ENCODE measurements around the gene ZBTB20.

Gene ZBTB20

DNA sequence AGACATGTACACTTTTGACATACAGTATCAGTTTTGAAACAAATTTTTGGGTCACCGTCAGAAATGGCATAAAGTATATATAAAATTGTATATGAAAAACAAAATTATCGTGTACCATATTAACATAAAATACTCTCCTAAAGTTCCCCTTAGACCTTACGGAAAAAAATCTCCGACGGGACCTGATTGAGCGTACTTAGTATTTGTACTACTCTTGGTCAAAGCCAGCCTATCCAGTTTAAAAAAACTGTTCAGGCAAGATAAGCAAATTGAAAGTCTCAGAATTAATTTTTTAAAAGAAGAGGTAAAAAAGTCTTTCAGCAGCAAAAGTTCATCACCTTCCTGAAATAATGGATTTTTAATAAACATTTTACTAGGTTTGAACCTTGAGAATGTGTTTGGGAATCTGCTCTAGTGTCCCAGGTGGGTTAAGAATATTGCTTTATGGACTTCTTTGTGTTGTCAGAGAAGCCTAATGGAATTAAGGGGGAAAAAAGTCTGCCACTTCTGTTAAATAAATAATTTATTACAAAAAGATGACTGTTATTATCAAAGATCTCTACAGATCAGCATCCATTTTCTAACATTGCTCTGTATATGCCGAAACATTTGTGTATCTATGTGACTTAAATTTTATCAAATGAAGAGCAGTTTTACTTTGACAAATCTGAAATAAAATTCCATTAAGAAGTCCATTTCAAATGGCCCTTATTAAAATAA is 48.6 kb downstream of the ZBTB20 start:
- DNase-seq (ENCODE audit: low read depth, low spot score) = no peak
- no peak overlapping the region for H3K4me3 ChIP-seq (ENCODE audit: low read length)

DNA sequence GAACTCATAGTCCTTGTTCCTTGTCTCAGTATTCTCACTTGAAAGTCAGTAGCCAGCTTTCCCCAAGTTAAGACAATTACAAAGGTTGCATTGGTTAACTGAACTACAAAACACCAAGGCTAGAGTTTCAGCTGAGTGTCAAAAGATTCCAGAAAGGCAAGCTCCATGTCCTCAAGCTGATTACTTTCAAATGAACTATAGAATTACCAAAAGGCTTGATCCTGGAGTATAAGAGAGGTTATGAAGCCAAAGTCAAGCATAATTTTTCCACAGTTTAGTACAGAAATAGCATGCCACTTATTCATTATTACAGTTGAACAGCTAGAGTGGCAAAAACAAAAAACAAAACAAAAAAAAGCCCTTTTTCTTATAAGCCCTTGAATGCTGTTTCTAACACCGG is 51.9 kb downstream of the ZBTB20 start:
- no peak for DNase-seq (ENCODE audit: low read depth, low spot score)
- H3K4me3 ChIP-seq (ENCODE audit: low read length) = no peak overlapping the region

DNA sequence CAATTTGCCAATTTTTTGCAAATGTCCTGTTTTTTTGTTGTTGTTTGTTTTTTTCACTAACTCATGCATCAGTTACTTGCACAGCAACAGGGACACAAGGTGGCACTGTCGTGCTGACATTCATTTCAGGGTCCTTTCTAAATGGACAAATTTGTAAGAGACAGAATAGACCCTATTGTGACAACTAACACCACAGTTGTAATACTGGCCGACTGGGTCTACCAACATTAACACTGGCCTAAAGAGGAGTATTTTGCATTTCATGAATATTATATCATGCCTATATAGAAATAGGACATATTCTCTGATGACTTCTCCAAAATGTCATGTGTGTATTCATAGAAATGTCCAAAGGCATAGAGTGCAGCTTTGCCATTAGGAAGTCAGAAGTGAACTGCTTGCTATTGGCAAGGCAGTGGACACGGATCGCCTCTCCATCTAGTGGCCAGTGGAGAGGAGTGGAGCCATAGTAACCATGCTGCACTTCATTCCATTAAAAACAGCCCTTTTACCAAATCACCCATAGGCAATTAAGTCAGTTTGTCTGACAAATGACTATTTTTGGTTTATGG is 54.8 kb downstream of the ZBTB20 start:
- DNase-seq (ENCODE audit: low read depth, low spot score) = peak; percentile 32
- no peak overlapping the region for H3K4me3 ChIP-seq (ENCODE audit: low read length)

DNA sequence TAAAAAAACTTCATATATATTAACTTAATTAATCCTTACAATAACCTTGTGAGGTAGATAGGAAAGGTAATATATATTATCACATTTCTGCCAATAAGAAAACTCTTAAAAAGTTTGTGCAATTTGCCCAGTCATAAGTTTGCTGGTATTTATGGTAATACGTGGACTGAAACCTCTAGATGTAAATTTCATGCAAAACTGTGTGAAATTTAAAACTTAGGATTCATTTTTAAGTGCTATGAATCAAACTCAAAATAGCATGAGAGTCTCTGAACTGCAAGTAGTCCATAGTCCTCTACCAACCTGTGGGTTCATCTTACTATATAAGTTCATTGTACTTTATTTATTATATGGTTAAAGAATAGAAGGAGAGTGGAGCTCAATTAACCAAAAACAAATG is 56.4 kb downstream of the ZBTB20 start:
- no peak for DNase-seq (ENCODE audit: low read depth, low spot score)
- no peak overlapping the region for H3K4me3 ChIP-seq (ENCODE audit: low read length)

DNA sequence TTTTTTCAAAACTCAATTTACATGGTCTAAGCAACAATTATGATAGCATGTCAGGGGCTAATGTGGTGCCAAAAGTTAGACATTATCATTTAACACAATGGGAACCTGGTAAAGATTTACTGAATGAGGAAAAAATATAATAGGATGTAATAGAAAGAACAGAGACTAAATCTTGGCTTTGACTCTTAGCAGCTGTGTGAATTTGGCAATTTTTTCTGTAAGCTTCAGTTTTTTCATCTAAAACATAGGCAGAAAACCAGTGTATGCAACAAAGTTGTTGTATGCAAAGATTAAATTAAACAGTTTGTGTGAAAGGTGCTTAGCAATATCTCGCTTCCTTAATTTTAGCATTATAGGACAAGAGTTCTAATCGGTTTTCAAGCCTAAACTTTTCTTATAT is 57.6 kb downstream of the ZBTB20 start:
- DNase-seq (ENCODE audit: low read depth, low spot score) = no peak

DNA sequence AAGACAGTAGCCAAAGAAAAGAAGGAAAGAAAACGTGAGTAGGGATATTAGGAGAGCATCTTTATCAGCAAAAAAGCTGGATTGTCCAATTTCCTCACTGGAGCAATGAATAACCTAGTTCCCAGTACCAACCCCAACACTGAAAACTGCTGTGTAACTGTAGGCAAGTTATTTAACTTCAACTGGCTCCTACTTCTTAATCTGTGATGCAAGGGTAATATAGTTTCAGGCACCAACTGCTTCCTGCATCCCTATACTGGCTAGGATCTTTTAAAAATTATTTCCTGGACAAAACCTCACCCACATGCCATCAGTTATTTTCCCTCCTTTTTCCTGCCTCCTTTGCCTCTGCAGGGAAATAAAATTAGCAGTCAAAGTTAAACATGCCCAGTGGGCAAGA is 59.6 kb downstream of the ZBTB20 start:
- H3K4me3 ChIP-seq (ENCODE audit: low read length) = no peak overlapping the region
- no peak for DNase-seq (ENCODE audit: low read depth, low spot score)

More for the DNA sequence above, 57.6 kb downstream of the ZBTB20 start:
- no peak overlapping the region for H3K4me3 ChIP-seq (ENCODE audit: low read length)

DNA sequence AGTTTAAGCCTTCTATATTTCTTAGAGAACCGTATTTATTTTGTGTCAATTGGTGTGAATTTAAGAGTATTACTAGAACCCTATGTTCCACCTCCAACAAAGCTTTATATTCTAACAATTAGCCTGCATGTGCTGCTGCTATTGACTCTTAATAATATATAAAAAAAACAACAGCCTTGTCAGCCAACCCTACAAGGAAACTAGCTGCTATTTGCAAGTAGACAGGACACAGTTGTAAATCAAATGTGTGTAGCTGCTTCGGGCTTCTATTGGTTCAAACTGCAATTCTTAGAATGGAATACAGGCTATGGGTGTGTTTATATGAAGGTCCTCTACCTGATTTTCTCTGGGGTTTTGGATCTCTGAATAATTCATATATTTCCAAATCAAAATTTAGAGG is 60.7 kb downstream of the ZBTB20 start:
- H3K4me3 ChIP-seq (ENCODE audit: low read length) = no peak overlapping the region
- no peak for DNase-seq (ENCODE audit: low read depth, low spot score)

DNA sequence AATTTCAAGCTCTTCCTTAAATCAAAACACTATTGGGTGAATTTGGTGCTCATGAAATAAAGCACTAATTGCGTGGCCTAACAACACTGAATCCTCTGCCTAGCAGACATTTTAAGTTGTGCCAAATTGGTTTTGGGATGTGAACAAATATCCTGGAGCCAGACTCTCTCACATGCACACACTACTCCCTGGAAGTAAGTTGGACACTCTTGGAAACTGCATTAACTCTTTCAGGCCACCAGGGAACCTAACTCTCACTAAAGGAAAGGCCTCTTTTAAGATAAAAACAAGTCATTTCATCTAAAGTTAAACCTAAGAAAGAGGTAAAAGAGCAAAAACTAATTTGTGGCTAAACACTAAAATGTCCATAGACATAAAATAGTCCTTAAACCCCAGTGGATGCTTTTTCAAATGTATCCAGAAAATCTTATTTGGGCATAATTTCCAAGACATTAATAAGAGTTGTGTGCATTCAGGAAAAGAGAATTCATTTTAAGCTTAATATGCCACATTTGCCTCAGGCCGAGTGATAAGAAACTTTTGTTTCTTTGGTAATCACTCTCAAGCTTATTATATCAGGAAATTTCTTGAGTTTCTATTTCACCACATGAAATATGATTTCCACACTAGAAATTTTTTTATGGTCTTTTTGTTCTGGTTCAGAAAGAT is 61.8 kb downstream of the ZBTB20 start:
- H3K4me3 ChIP-seq (ENCODE audit: low read length) = no peak overlapping the region
- no peak for DNase-seq (ENCODE audit: low read depth, low spot score)

DNA sequence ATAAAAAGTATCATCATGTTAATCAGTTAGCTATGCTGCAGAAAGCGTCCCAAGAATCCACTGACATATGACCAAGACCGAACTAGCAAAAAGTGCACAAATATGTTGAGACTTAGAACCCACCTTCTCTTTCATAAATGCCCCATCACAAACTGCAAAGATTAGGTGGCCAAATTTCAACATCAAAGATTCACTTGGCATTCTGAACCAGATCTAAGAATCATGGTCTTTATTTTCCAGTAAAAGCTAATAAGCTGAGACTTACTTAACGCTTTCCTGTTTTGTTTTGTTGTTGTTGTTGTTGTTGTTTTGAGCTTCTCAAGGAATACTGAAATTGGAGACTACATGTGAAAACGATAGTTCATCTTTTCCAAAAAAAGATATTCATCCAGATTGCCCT is 62.4 kb downstream of the ZBTB20 start:
- no peak for DNase-seq (ENCODE audit: low read depth, low spot score)
- no peak overlapping the region for H3K4me3 ChIP-seq (ENCODE audit: low read length)

DNA sequence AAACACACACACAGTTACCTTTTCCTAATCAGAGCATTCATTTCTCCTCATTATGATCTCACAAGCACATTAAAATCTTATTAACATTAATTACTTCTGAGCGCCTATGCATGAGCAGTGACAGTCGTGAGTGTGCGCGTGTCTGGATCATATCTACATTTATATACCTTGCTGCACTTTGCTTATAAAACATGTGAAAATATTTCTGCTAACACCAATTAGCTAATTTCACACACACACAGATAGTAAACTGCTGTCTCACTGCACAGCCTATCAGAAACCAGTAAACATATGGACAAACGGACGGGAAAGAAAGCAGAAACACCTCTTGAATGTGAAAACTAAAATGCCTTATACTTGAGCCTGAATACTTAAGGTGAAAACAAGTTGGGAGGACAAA is 64.8 kb downstream of the ZBTB20 start:
- no peak overlapping the region for H3K4me3 ChIP-seq (ENCODE audit: low read length)
- DNase-seq (ENCODE audit: low read depth, low spot score) = no peak

DNA sequence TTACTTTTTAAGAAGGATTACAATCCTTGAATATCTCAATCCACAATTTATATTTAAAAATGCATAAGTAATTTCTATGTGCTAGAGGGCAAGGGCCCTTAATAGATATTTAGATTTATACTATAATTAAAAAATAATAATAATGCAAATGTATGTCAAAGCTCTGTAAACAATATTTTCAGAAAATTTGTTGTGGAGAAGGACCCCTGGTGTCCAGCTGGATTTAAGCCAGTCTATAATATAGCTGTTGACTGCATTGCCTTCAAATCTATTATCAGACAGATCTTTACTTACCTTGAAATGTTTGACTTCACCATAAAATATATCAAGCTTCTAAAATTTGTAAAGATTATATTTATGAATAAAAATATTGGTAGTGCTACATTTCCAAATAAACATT is 65.6 kb downstream of the ZBTB20 start:
- no peak for DNase-seq (ENCODE audit: low read depth, low spot score)

DNA sequence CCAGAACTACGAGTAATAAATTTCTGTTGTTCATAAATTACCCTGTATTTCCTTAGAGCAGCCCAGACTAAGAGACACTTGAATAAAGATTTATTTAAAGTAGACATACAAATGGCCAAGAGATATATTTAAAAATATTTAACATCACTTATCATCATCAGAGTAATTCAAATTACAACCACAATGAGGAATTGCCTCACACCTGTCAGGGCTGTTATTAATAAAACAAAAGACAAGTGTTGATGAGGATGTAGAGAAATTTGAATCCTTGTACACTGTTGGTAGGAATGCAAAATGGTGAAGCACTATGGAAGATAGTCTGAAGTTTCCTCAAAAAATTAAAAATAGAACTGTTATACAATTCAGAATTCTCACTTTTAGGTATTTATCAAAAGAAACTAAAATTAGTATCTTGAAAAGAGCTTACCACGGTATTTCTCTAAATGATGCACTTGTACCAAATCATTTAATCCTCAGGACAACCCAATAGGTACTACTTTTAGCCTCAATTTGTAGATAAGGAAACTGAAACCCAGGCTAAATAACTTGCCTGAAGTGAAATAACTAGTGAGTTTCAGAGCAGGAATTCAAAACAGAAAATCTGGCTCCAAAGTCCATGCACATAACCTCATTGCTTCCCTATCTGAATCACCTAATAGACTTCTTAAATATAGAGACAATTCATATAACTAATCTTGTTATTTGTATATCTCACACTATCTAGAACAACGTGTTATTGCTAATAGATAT is 69.4 kb downstream of the ZBTB20 start:
- no peak for DNase-seq (ENCODE audit: low read depth, low spot score)
- no peak overlapping the region for H3K4me3 ChIP-seq (ENCODE audit: low read length)

More for the DNA sequence above, 65.6 kb downstream of the ZBTB20 start:
- H3K4me3 ChIP-seq (ENCODE audit: low read length) = no peak overlapping the region

DNA sequence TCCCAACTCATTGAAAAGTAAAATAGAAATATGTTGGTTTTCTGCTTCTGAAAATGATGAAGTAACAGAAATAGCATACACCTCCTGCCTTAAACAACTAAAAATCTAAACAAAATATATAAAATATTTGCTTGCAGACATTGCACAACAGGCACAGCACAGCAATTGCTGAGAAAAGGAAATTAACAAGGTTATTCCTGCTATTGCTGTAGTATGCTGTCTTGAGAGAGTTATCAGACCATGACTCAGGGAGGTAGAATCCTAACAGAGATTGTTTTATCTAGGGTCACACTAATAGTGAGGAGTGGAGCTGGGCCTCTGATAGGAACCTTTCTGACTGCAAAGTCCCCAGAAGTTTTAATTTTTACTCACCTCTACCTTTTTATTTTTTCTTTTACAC is 72.6 kb downstream of the ZBTB20 start:
- DNase-seq (ENCODE audit: low read depth, low spot score) = no peak
- no peak overlapping the region for H3K4me3 ChIP-seq (ENCODE audit: low read length)

DNA sequence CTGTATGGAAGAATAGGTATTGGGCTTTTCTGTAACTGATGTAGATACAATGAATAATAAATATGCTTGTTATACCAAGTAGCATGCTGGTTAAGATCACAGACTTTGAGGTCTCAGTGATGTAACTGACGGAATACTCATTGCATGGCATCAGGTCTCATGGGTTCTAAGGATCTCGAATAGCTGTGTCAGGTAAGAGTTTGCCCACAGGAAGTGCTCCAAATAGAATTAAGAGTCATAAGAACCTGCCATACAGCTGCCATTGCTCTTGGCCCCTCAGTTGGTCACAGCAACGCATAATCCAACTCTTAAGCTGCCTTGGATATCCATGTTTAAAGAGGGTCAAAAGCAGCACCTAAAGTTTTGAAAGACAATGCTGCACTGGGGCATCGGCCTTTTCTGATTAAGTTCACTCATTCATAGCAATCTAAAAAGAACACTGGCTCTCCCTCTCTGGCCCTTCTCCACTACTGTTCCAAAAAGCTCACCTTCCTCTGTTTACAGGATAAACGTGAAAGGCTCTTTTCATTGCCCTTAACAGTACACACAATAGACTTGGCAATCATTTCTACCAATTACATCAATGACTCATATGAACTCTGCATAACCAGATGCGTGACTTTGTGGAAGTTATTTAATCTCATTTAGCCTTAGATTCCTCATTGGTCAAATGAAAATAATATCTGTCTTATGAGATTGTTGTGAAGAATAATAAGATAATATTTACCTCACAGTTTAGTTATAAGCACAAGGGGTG is 74.6 kb downstream of the ZBTB20 start:
- DNase-seq (ENCODE audit: low read depth, low spot score) = no peak
- H3K4me3 ChIP-seq (ENCODE audit: low read length) = no peak overlapping the region

DNA sequence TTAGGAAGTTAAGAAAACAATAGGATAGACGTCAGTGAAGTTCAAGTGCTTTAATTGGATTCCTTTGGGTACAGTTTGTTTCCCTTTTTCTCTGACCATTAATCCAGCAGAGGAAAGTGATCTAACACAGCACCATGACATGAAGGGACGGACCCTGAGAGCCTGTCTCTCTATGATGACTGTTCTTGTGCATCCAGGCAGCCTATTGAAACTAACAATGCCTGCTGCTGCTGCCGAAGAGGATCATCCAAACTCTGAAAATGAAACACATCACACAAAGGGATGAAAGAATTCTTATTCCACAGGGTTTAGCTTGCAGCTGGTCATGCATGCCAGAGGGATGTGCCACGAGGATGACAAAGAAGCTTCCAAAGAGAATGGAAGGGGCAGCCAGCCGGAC is 75.5 kb downstream of the ZBTB20 start:
- H3K4me3 ChIP-seq (ENCODE audit: low read length) = no peak overlapping the region
- DNase-seq (ENCODE audit: low read depth, low spot score) = no peak

DNA sequence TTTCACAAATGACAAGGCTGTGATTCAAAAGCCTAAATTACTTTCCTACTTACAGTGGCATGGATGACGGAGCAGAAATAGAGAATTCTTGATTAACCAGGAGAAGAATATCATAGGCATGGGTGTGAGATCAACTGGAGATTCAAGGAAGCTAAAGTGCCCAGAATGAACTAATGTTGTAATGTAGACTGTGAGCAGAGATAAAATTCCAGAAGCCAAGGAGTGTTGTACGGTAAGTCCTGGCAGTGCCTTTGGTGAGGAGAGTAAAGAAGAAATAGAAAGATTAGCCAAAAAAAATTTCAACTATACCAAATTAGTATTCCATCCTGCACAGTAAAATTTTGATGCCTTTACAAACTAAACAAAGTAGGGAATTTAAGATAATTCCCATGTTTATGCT is 75.9 kb downstream of the ZBTB20 start:
- DNase-seq (ENCODE audit: low read depth, low spot score) = no peak
- no peak overlapping the region for H3K4me3 ChIP-seq (ENCODE audit: low read length)

DNA sequence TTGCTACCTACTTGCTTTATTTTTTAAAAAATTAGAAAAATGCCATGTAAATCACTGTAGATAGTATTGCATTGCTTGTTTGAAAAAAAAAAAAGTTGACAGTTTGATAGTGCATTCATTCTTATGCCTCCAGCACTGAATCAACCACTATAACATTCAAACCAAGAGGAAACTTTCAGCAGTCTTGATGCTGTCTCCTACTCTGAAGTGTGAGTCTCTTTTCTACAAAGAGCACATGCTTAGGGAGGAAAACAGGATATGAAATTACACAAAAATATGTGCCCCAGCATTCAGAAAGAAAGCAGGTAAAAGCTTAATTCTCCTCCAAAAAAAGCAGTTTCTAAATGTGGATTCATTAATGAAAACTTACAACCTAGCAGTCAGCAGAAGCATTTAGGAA is 78.3 kb downstream of the ZBTB20 start:
- H3K4me3 ChIP-seq (ENCODE audit: low read length) = no peak overlapping the region
- no peak for DNase-seq (ENCODE audit: low read depth, low spot score)

DNA sequence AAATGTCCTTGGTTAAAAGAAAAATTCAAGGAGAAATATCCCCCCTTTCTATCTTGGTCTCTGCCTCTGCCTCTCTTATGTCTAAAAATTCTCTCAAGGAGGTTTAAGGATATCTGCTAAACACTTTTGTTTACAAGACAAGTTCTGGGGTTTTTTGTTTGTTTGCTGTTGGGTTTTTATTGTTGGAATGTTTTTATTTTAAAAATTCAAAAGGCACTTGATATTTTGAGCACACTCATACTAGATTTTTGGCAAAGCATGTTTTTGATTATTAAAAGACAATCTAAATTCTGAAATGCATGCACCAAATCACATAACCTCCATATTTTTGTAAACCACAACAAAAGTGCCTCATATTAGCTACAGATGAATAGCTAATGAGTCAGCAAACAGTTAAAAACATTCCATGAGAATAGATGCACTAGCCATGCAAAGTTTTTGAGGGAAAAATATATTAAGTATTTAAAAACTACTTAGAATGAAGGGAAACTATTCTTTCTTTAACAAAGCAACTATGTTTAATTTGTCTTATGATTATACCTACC is 84.6 kb downstream of the ZBTB20 start:
- DNase-seq (ENCODE audit: low read depth, low spot score) = no peak

DNA sequence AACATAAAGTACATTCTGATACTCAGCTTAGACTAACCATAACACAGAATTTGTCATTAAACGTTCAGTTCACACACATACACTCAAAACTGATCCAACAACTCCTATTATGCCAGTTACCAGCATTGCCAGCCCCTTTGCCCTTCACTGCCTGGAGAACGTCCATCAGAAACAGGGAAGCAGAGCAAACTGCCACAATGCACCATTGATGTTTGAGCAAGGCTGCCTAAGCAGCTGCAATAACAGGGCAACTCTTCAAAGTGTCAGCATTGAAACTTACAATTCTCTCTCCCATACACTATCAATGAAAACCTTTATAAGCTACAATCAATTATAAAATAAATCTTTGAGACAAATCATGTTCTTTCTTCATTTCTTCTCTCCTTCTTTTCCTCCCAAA is 85.1 kb downstream of the ZBTB20 start:
- no peak for DNase-seq (ENCODE audit: low read depth, low spot score)
- no peak overlapping the region for H3K4me3 ChIP-seq (ENCODE audit: low read length)

More for the DNA sequence above, 84.6 kb downstream of the ZBTB20 start:
- H3K4me3 ChIP-seq (ENCODE audit: low read length) = no peak overlapping the region
